Measurements from ENCODE around the gene SNAP25. TPM values are rescaled to one million over a fixed set of nuclear protein-coding genes. Genes with fewer than 3 reads are reported as not detected.

SNAP25 gene
- total RNA-seq, 2 donors from 2014 or later: 2.1 to 10.0 TPM

- no peak for DNase-seq (ENCODE audit: low spot score)
- H3K4me3 ChIP-seq: no peak overlapping the region
- no peak overlapping the region for H3K27ac ChIP-seq
- no peaks in the 10 kb centered on the region for H3K4me1 ChIP-seq (replicated peaks)
- no peaks in the 10 kb centered on the region for H3K27me3 ChIP-seq (replicated peaks; ENCODE audit: insufficient read depth)
- intact Hi-C loops (cut with DNase I): no loop called here
- 87% methylated on average over 2 of the region's 2 CpGs for WGBS
- no peaks in the 10 kb centered on the region for H3K36me3 ChIP-seq
- H3K9me3 ChIP-seq: no peaks in the 10 kb centered on the region
- TF ChIP-seq POLR2AphosphoS5 (IDR thresholded peaks at IDR 0.05) (no peak), CTCF (IDR thresholded peaks at IDR 0.05) (no peak), POLR2A (IDR thresholded peaks at IDR 0.05) (no peak)
Observed at GRCh38 chr20:10291568-10292248, 73.1 kb downstream of the SNAP25 start.

GRCh38 chr20:10297223-10297622 is 78.6 kb downstream of the SNAP25 start:
- H3K4me1 ChIP-seq (replicated peaks): no peaks in the 10 kb centered on the region
- TF ChIP-seq POLR2A (IDR thresholded peaks at IDR 0.05): no peak
- TF ChIP-seq POLR2AphosphoS5 (IDR thresholded peaks at IDR 0.05): no peak
- no peak for TF ChIP-seq CTCF (IDR thresholded peaks at IDR 0.05)
- 93% methylated on average over 1 of the region's 1 CpG for WGBS
- intact Hi-C loops (cut with DNase I): no loop called here
- H3K9me3 ChIP-seq: no peaks in the 10 kb centered on the region
- no peak overlapping the region for H3K4me3 ChIP-seq
- H3K27me3 ChIP-seq (replicated peaks; ENCODE audit: insufficient read depth): no peaks in the 10 kb centered on the region
- H3K36me3 ChIP-seq: no peaks in the 10 kb centered on the region
- H3K27ac ChIP-seq: no peak overlapping the region
- DNase-seq (ENCODE audit: low spot score): no peak

- no peak overlapping the region for H3K27ac ChIP-seq
- intact Hi-C loops (cut with DNase I): no loop called here
- TF ChIP-seq CTCF (IDR thresholded peaks at IDR 0.05): no peak
- no peak for TF ChIP-seq POLR2A (IDR thresholded peaks at IDR 0.05)
- TF ChIP-seq POLR2AphosphoS5 (IDR thresholded peaks at IDR 0.05): no peak
- DNase-seq (ENCODE audit: low spot score): no peak
- no peaks in the 10 kb centered on the region for H3K36me3 ChIP-seq
- no peaks in the 10 kb centered on the region for H3K4me1 ChIP-seq (replicated peaks)
- H3K4me3 ChIP-seq: no peak overlapping the region
- 68% methylated on average over 1 of the region's 1 CpG for WGBS
- H3K27me3 ChIP-seq (replicated peaks; ENCODE audit: insufficient read depth): no peaks in the 10 kb centered on the region
- no peaks in the 10 kb centered on the region for H3K9me3 ChIP-seq
Observed at GRCh38 chr20:10297684-10298240, 79.1 kb downstream of the SNAP25 start.

GRCh38 chr20:10300582-10301446 is 82.2 kb downstream of the SNAP25 start:
- H3K36me3 ChIP-seq: no peaks in the 10 kb centered on the region
- no peaks in the 10 kb centered on the region for H3K9me3 ChIP-seq
- no peak for DNase-seq (ENCODE audit: low spot score)
- no peak overlapping the region for H3K4me3 ChIP-seq
- intact Hi-C loops (cut with DNase I): no loop called here
- no peaks in the 10 kb centered on the region for H3K4me1 ChIP-seq (replicated peaks)
- no peaks in the 10 kb centered on the region for H3K27me3 ChIP-seq (replicated peaks; ENCODE audit: insufficient read depth)
- TF ChIP-seq POLR2A (IDR thresholded peaks at IDR 0.05) (no peak), CTCF (IDR thresholded peaks at IDR 0.05) (no peak), POLR2AphosphoS5 (IDR thresholded peaks at IDR 0.05) (no peak)
- WGBS: 60% methylated on average over 5 of the region's 5 CpGs
- H3K27ac ChIP-seq: no peak overlapping the region
